ENCODE results near the gene AATF. TPM values are rescaled to one million over a fixed set of nuclear protein-coding genes. Genes with fewer than 3 reads are reported as not detected.

The AATF gene
- total RNA-seq, 4 donors from 2014 or later, result 30.3 to 50.5 (median 40.9) TPM

DNA sequence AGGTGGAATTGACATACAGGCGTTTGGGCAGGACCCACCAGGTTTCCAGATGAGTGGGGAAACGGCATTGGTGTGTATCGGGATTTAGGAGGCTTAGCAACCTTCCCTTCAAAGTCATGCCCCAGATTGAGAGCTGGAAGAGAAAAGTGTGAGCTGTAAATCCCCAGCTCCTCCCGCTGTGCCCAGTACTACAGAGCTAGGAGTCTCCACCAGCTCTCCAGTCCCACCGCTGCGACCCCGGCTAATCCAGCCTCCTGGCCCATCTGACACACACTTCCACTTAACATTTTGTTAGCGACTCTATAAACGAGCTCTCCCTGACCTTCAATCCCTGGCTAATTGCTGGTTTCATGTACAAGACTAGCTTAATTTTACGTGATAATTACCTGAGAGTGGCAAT lies 41.3 kb upstream of the AATF start:
- intact Hi-C loops (cut with DNase I; ENCODE audit: low total_unique reads), result no loop called here
- TF ChIP-seq, protein P1, sequence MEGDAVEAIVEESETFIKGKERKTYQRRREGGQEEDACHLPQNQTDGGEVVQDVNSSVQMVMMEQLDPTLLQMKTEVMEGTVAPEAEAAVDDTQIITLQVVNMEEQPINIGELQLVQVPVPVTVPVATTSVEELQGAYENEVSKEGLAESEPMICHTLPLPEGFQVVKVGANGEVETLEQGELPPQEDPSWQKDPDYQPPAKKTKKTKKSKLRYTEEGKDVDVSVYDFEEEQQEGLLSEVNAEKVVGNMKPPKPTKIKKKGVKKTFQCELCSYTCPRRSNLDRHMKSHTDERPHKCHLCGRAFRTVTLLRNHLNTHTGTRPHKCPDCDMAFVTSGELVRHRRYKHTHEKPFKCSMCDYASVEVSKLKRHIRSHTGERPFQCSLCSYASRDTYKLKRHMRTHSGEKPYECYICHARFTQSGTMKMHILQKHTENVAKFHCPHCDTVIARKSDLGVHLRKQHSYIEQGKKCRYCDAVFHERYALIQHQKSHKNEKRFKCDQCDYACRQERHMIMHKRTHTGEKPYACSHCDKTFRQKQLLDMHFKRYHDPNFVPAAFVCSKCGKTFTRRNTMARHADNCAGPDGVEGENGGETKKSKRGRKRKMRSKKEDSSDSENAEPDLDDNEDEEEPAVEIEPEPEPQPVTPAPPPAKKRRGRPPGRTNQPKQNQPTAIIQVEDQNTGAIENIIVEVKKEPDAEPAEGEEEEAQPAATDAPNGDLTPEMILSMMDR (IDR thresholded peaks at IDR 0.05 in 4 of 5, conservative IDR thresholded peaks at IDR 0.05 in 1 of 5), result no peak
- TF ChIP-seq POLR2A (IDR thresholded peaks at IDR 0.05), result no peak
- Histone ChIP-seq H3K36me3 (no peaks in the 10 kb centered on the region), H3K27me3 (peaks cover 14 to 19% (median 19%) of the 10 kb centered on the region in 3 donors), H3K27ac (no peak overlapping the region), H3K4me1 (no peaks in the 10 kb centered on the region), H3K4me3 (no peak overlapping the region), H3K9me3 (no peaks in the 10 kb centered on the region)
- in situ Hi-C loops (cut with MboI; ENCODE audit: low sequenced_read_pairs in 4 of 4), result loop anchor here in 1 of 4 donors (25.0 kb wide), 1 partner anchor 95 kb away; no protein-coding TSS in a partner anchor
- no peak for DNase-seq
- ATAC-seq, result no peak

DNA sequence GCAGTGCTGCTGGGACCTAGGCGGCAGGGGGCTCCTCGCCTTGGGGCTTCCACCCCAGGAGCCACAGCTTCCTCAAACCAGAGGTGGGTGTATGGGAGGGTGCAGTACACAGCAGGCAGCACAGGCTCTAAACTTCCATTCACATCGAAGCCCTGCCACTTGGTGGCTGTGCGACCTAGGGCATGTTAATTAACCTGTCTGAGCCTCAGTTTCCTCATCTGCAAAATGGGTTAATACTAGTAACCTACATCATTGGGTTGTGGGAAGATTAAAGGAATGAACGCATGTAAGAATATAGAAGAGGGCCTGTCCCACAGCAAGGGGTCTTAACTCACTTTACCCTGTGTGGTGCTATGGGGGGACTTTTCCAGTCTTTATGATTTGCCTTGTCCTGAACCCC lies 38.2 kb upstream of the AATF start:
- no peak for TF ChIP-seq POLR2A (IDR thresholded peaks at IDR 0.05)
- TF ChIP-seq, protein P1 (IDR thresholded peaks at IDR 0.05 in 4 of 5, conservative IDR thresholded peaks at IDR 0.05 in 1 of 5), result no peak

DNA sequence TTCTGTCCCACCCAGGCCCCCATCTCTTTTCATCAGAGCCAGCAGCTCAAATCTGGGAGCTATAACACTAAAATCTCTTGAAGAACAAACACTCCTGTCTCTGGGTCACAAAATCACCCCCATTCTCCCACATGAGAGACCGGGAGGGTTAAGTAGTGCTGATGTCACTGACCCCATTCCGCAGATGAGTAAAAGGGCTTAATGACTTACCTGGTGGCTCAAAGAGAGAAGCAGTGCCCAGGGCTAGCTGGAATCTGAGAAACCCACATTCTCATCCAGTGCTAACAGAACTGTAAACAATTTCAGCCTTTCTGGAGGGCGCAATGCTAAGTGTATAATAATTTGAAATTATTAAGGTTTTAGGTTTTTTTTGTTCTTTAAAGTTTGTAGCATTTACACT lies 37.8 kb upstream of the AATF start:
- H3K27ac ChIP-seq, result no peak overlapping the region
- H3K36me3 ChIP-seq, result no peaks in the 10 kb centered on the region
- in situ Hi-C loops (cut with MboI; ENCODE audit: low sequenced_read_pairs in 4 of 4) (loop anchor here in 1 of 4 donors (25.0 kb wide), 1 partner anchor 99 kb away; no protein-coding TSS in a partner anchor), intact Hi-C loops (cut with DNase I; ENCODE audit: low total_unique reads) (no loop called here)
- ATAC-seq, result no peak
- H3K4me1 ChIP-seq, result no peaks in the 10 kb centered on the region
- H3K27me3 ChIP-seq, result peaks cover 14 to 33% (median 26%) of the 10 kb centered on the region in 3 donors
- no peak overlapping the region for H3K4me3 ChIP-seq
- DNase-seq, result no peak
- H3K9me3 ChIP-seq, result no peaks in the 10 kb centered on the region
- TF ChIP-seq POLR2A (IDR thresholded peaks at IDR 0.05), result no peak

More for the DNA sequence above, 38.2 kb upstream of the AATF start:
- H3K4me1 ChIP-seq, result no peaks in the 10 kb centered on the region
- H3K27ac ChIP-seq, result no peak overlapping the region
- peaks cover 14 to 33% (median 26%) of the 10 kb centered on the region in 3 donors for H3K27me3 ChIP-seq
- H3K4me3 ChIP-seq, result no peak overlapping the region
- no peaks in the 10 kb centered on the region for H3K36me3 ChIP-seq
- DNase-seq (no peak), ATAC-seq (no peak)
- in situ Hi-C loops (cut with MboI; ENCODE audit: low sequenced_read_pairs in 4 of 4), result loop anchor here in 1 of 4 donors (25.0 kb wide), 1 partner anchor 98 kb away; no protein-coding TSS in a partner anchor
- intact Hi-C loops (cut with DNase I; ENCODE audit: low total_unique reads), result no loop called here
- H3K9me3 ChIP-seq, result no peaks in the 10 kb centered on the region

DNA sequence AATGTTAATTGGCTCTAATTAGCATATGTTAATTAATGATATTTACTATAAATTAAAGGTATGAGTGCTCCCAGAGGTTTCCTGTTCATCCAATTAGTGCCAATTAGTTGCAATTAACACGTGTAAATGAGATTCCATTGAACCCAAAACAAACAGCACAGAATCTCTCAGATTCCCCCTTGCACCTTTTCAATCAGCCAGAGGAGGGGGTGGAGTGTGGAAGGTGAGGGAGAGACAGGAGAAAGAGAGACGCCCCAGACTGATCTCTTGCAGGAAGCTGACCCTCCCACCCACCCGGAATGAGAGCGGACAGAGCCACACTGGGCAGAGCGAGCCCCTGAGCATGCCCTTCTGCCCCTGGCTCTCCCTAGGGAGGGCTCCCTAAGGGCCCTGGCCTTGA lies 35.6 kb upstream of the AATF start:
- ATAC-seq (no peak), DNase-seq (no peak)
- no peaks in the 10 kb centered on the region for H3K4me1 ChIP-seq
- no peak for TF ChIP-seq POLR2A (IDR thresholded peaks at IDR 0.05)
- TF ChIP-seq, protein P1 (IDR thresholded peaks at IDR 0.05 in 4 of 5, conservative IDR thresholded peaks at IDR 0.05 in 1 of 5), result no peak
- H3K27me3 ChIP-seq, result peaks cover 16 to 22% (median 19%) of the 10 kb centered on the region in 3 donors
- in situ Hi-C loops (cut with MboI; ENCODE audit: low sequenced_read_pairs in 4 of 4), result loop anchor here in 1 of 4 donors (25.0 kb wide), 1 partner anchor 101 kb away; no protein-coding TSS in a partner anchor
- H3K36me3 ChIP-seq, result no peaks in the 10 kb centered on the region
- no peak overlapping the region for H3K4me3 ChIP-seq
- H3K27ac ChIP-seq, result no peak overlapping the region
- H3K9me3 ChIP-seq, result no peaks in the 10 kb centered on the region
- intact Hi-C loops (cut with DNase I; ENCODE audit: low total_unique reads), result no loop called here

DNA sequence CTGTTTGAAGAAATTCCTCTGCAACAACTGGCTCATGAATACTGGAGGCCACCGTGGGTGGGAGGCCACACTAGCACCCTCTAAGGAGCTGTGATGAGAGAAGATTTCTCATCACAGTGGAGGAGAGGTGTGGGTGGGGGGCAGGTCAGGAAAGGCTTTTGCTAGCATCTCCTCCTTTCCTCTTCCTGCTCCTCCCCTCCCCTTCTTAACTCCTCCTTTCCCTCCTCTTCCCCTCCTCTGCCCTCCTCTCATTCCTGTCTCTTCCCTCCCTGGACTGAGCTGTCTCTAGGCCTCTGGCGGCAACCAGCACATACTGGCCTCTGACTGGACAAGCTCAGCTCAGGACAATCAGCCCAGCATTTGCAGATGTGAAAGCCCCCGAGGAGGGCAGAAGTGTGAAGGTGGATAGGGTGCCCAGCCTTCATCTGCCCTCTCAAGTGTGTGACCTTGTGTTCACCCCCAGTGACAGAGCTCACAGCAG lies 30.5 kb upstream of the AATF start:
- H3K27ac ChIP-seq, result no peak overlapping the region
- no peaks in the 10 kb centered on the region for H3K9me3 ChIP-seq
- TF ChIP-seq, protein P1 (IDR thresholded peaks at IDR 0.05 in 4 of 5, conservative IDR thresholded peaks at IDR 0.05 in 1 of 5), result no peak
- no peak for TF ChIP-seq POLR2A (IDR thresholded peaks at IDR 0.05)
- intact Hi-C loops (cut with DNase I; ENCODE audit: low total_unique reads), result no loop called here
- peaks cover 18 to 31% (median 23%) of the 10 kb centered on the region in 3 donors for H3K27me3 ChIP-seq
- no peak for ATAC-seq
- no peak for DNase-seq
- in situ Hi-C loops (cut with MboI; ENCODE audit: low sequenced_read_pairs in 4 of 4), result loop anchor here in 1 of 4 donors (25.0 kb wide), 1 partner anchor 106 kb away; no protein-coding TSS in a partner anchor
- no peaks in the 10 kb centered on the region for H3K36me3 ChIP-seq
- no peak overlapping the region for H3K4me3 ChIP-seq
- H3K4me1 ChIP-seq, result no peaks in the 10 kb centered on the region

Data from gastrocnemius medialis (tissue), 4 donors.